ENCODE measurements around the gene TLCD2. TPM values are rescaled to one million over a fixed set of nuclear protein-coding genes. Genes with fewer than 3 reads are reported as not detected.
A peak's percentile ranks its signal among the peaks of the same experiment; 100 is the strongest.
"Not testable (repeated sequence)": the region's sequence is repeated elsewhere in the genome, so short reads cannot be mapped to it uniquely, and the experiment has no call there.

Gene TLCD2
- total RNA-seq, 1 experiment from 2014 or later, result 0.56 TPM

- DNase-seq (ENCODE audit: low spot score), result no peak
Observed at GRCh38 chr17:1718362-1719165, 8.4 kb upstream of the TLCD2 start.

- DNase-seq (ENCODE audit: low spot score), result peak; percentile 97
Observed at GRCh38 chr17:1716912-1717695, 6.9 kb upstream of the TLCD2 start.

GRCh38 chr17:1716076-1716911 lies 6.1 kb upstream of the TLCD2 start:
- DNase-seq (ENCODE audit: low spot score), result peak; percentile 97

- no peak for DNase-seq (ENCODE audit: low spot score)
Observed at GRCh38 chr17:1715803-1716075, 5.6 kb upstream of the TLCD2 start.

- peak; percentile 74 for DNase-seq (ENCODE audit: low spot score)
Observed at GRCh38 chr17:1714980-1715802, 5.0 kb upstream of the TLCD2 start.

DNA sequence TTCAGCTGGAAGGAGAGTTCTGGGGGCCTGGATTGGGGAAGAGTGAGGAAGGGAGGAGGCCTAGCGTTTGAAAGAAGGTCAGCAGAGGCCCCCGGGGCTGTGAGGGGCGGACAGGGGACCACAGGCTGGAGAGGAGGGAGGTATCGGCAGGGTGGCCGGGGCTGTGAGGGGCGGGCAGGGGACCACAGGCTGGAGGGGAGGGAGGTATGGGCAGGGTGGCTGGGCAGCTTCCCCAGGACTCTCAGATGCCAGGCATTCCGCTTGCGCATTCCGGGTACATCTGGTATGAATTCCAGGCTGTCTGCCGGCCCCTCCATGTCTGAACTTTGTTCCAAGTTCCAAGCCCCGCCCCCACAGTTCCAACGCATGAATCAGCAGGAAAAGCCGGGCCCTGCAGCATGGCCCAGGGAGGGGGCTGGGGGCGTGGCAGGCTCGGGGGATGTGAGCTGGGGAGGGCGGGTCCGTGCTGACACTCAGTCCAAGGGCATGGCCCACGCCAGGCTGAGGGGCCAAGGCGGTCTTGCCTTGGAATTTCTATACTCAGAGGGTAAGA lies 4.3 kb upstream of the TLCD2 start:
- DNase-seq (ENCODE audit: low spot score), result peak; percentile 90

GRCh38 chr17:1713878-1714426 lies 3.8 kb upstream of the TLCD2 start:
- DNase-seq (ENCODE audit: low spot score), result peak; percentile 68

DNA sequence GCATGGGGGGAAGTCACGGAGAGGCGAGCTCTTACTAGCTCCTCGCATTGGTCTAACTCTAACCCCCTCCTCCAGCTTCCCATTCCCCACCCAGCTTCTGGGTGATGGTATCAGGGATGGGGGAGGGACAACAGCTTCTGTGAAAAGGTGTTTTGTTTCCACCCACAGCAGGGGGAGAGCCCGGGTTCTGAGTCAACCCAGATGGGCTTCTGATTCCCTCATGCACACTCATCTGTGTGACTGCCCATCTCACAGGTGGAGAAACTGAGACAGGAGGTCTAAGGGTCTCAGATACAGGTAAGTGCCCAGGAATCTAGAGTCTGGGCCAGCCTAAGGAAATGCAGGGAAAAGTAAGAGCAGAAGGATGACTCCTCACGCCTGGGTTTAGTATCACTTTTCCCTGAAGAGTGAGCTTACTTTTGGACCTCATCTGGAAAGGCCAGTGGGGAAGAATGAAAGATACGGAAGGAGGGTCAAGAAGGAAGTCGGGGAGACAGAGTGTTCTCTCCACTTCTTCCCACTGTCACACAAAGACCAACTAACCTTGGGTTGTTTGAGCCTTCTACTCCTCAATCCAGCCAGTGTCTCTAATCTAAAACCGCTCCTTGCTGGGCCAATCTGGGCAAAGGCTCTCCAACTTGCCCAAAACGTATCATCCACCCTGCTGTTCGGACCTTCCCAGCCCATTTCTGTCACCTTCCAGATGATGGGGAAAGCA lies 3.1 kb upstream of the TLCD2 start:
- no peak for DNase-seq (ENCODE audit: low spot score)

- no peak for DNase-seq (ENCODE audit: low spot score)
Observed at GRCh38 chr17:1712271-1712670, 2.1 kb upstream of the TLCD2 start.

DNA sequence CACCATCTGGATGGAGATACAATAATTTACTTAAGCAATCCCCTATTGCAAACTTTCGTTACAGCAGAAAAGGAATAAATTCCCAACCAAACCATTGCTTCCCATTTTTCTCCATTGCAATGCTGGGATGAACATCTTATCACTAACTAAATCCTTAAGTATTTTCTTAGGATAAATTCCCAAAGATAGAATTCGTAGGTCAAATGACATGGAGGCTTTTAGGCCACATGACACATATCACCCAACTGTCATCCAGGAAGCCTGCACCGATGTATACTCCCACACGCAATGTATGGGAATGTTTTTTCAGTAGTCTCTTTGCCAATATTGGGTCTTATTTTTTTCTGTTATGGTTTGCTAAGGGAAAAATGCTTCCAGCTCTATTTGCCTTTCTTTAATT lies 1.6 kb upstream of the TLCD2 start:
- DNase-seq (ENCODE audit: low spot score), result no peak

DNA sequence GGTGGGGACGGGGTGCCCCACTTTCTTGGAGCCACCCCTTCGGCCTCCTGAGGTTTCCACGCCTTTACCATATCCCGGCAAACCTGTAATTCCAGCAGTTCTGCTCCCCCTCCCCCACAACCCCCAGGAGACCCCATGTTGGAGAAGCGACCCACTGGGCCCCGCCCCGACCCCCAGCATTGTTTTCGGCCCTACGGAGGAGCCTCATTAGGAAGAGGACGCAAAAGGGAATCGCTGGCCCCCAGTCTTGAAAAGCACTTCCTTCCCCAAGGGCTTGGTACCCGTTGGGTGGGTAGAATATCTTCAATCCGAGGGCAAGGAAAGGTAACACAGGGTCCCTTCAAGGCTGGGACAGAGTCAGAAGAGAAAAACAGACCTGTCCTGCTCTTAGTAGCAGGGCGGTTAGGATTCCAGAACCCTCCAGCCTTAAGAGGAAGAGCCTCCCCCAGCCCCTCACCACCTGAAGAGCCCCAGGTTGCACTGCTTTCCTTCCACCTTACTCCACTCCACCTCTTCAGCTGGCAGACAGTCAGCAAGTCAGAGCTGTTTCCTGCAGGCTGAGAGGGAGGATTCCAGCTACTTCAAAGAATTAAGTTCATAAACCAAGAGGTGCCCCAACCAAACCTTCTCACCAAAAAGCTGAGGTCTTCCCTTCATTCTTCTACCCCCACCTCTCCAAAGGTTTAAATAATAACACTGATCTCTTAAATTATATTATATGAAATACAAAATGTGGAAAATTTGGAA lies 803 bp upstream of the TLCD2 start:
- peak; percentile 32 for DNase-seq (ENCODE audit: low spot score)

DNA sequence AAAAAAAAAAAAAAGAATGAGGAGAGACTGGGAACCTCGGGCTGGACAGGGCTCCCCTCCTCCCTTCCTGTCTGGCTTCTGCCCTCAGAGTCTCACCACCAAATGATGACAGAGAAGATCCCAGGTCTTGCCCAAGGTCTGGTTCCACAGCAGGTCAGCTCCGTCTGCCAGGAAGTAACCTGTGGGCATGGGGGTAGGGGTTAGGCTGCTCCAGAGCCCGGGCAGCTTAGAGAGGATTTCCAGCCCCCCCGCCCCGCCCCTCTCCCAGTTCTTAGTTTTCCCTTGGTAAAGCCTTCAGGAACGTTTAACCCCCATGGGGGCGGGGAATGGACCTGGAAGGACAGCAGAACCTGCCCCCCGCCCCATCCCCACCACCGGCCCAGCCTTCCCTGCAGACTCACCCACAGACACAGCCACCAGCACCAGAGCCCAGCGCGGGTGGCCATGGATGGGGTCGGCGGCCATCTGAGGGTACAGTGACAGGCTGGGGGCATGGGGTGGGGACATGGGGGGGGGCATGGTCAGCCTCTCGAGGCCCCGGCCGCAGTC lies 700 bp downstream of the TLCD2 start:
- DNase-seq (ENCODE audit: low spot score), result no peak

DNA sequence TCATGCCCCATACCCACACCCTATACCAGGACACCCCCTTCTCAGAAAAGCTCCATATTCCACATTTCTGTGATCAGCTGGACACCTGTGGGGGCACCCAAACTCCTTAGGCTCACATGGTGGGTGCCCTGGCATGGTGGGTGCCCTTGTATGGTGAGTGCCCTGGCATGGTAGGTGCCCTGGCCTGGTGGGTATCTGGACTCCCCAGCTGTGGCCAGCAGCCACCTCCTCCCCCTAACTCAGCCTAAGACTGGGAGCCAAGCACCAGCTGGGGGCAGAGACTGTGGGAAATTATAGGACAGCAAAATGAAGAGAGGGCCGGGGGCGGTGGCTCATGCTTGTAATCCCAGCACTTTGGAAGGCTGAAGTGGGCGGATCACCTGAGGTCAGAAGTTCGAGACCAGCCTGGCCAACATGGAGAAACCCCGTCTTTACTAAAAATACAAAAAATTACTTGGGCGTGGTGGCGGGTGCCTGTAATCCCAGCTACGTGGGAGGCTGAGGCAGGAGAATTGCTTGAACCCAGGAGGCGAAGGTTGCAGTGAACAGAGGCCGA lies 1.3 kb downstream of the TLCD2 start:
- not testable (repeated sequence) for DNase-seq (ENCODE audit: low spot score)

DNA sequence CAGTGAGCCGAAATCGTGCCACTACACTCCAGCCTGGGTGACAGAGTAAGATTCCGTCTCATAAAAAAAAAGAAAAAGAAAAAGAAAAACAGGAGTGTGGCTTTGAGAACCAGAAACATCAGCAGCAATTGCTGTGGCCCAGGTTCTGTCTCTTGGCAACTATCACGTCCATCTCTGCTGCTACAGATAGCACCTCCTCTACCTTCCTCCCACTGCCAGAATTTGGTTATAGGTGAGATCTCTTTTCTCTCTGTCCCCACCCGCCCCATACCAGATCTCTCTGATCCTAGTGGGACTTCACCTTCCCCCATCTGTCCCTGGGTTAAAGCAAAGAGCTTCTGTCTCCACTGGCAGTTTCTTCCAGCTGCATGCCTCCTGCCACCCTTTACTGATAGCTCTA lies 3.1 kb downstream of the TLCD2 start:
- no peak for DNase-seq (ENCODE audit: low spot score)

GRCh38 chr17:1705004-1705403 lies 5.2 kb downstream of the TLCD2 start:
- DNase-seq (ENCODE audit: low spot score), result no peak

- no peak for DNase-seq (ENCODE audit: low spot score)
Observed at GRCh38 chr17:1703063-1703462, 7.1 kb downstream of the TLCD2 start.

DNA sequence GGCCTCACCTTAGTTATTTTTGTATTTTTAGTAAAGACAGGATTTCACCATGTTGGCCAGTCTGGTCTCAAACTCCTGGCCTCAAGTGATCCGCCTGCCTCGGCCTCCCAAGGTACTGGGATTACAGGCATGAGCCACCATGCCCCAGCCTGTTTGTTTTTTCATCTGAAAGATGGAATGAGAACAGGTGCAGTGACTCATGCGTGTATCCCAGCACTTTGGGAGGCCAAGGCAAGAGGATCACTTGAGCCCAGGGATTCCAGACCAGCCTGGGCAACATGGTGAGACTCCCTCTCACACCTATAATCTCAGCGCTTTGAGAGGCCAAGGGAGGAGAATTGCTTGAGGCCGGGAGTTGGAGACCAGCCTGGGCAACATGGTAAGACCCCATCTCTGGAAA lies 10.3 kb downstream of the TLCD2 start:
- DNase-seq (ENCODE audit: low spot score), result not testable (repeated sequence)

- no peak for DNase-seq (ENCODE audit: low spot score)
Observed at GRCh38 chr17:1697681-1698080, 12.5 kb downstream of the TLCD2 start.

DNA sequence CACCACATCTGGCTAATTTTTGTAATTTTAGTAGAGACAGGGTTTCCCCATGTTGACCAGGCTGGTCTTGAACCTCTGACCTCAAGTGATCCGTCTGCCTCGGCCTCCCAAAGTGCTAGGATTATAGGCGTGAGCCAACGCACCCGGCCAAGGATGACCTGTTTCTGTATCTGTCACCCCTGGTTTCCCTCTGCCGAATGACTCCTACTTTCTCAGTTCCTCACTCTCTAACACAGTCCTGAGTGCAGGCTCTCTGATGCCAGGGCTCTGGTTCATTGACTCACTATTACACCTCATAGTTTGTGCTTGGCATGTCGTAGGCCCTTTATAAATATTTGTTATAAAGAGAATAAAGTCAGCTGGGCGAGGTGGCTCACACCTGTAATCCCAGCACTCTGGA lies 14.8 kb downstream of the TLCD2 start:
- DNase-seq (ENCODE audit: low spot score), result no peak

Data from HT-29 (cell line).